NCI-H82 treated with DMSO at 0.1 percent for 48 hours (cell line): ENCODE measurements around the gene CEP135.
"Not testable (repeated sequence)": the region's sequence is repeated elsewhere in the genome, so short reads cannot be mapped to it uniquely, and the experiment has no call there.

ENCODE experiments used
- DNase-seq: peaks from one replicate; lab custom pipeline; 2025; ENCODE audit not compliant: unreplicated experiment; lab: John Stamatoyannopoulos, UW

CEP135 gene

GRCh38 chr4:55948726-55949481, at the start of gene CEP135:
CEP135 (plus strand) TSS chr4:55948945; CDS start chr4:55952131, 3,186 bp downstream.
- peak; percentile 62 for DNase-seq

GRCh38 chr4:55902677-55903076, 46.1 kb upstream of the CEP135 start:
- DNase-seq, result no peak

GRCh38 chr4:55903577-55903976, 45.2 kb upstream of the CEP135 start:
- DNase-seq, result no peak

GRCh38 chr4:55904576-55904975, 44.2 kb upstream of the CEP135 start:
- no peak for DNase-seq

GRCh38 chr4:55906323-55906722, 42.4 kb upstream of the CEP135 start:
- no peak for DNase-seq

GRCh38 chr4:55906989-55907388, 41.8 kb upstream of the CEP135 start:
- no peak for DNase-seq

GRCh38 chr4:55907469-55907868, 41.3 kb upstream of the CEP135 start:
- DNase-seq, result no peak

- DNase-seq, result no peak
Measured at GRCh38 chr4:55910140-55910539, 38.6 kb upstream of the CEP135 start.

GRCh38 chr4:55912249-55912648, 36.5 kb upstream of the CEP135 start:
- no peak for DNase-seq

- DNase-seq, result no peak
Measured at GRCh38 chr4:55920571-55920970, 28.2 kb upstream of the CEP135 start.

GRCh38 chr4:55921093-55921492, 27.7 kb upstream of the CEP135 start:
- DNase-seq, result no peak

GRCh38 chr4:55925241-55925640, 23.5 kb upstream of the CEP135 start:
- no peak for DNase-seq

- DNase-seq, result no peak
Measured at GRCh38 chr4:55926610-55927009, 22.1 kb upstream of the CEP135 start.

- DNase-seq, result no peak
Measured at GRCh38 chr4:55927803-55928437, 20.8 kb upstream of the CEP135 start.

GRCh38 chr4:55928846-55929245, 19.9 kb upstream of the CEP135 start:
- DNase-seq, result no peak

GRCh38 chr4:55931043-55931442, 17.7 kb upstream of the CEP135 start:
- no peak for DNase-seq

GRCh38 chr4:55931833-55932232, 16.9 kb upstream of the CEP135 start:
- no peak for DNase-seq

- DNase-seq, result no peak
Measured at GRCh38 chr4:55932511-55932910, 16.2 kb upstream of the CEP135 start.

GRCh38 chr4:55933611-55934010, 15.1 kb upstream of the CEP135 start:
- DNase-seq, result no peak

- DNase-seq, result not testable (repeated sequence)
Measured at GRCh38 chr4:55935907-55936306, 12.8 kb upstream of the CEP135 start.

GRCh38 chr4:55938481-55938880, 10.3 kb upstream of the CEP135 start:
- no peak for DNase-seq

- no peak for DNase-seq
Measured at GRCh38 chr4:55939421-55939820, 9.3 kb upstream of the CEP135 start.
